ENCODE measurements around the gene AP1AR. TPM values are rescaled to one million over a fixed set of nuclear protein-coding genes. Genes with fewer than 3 reads are reported as not detected.

AP1AR gene
- polyA plus RNA-seq, 2 of the 4 experiments (the other 2 are of a cell fraction): 16.0 to 34.6 TPM

DNA sequence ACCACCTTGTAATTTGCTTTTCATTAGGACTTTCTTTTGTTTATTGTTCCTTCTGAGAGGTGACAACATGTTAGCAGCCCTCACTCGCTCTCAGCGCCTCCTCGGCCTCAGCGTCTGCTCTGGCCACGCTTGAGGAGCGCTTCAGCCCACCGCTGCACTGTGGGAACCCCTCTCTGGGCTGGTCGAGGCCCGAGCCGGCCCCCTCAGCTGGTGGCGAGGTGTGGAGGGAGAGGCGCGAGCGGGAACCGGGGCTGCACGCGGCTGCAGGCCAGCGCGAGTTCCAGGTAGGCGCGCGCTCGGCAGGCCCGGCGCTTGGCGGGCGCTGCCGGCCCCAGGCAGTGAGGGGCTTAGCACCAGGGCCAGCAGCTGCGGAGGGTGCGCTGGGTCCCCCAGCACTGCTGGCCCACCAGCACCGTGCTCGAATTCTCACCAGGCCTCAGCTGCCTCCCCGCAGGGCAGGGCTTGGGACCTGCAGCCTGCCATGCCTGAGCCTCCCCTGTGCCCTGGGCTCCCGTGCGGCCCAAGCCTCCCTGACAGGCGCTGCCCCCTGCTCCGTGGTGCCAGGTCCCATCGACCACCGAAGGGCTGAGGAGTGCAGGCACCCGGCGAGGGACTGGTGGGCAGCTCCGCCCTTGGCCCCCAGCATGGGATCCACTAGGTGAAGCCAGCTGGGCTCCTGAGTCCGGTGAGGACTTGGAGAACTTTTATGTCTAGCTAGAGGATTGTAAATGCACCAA lies 9.2 kb upstream of the AP1AR start:
- no peaks in the 10 kb centered on the region for H3K9me3 ChIP-seq
- no peak overlapping the region for H3K4me3 ChIP-seq
- DNase-seq (ENCODE audit: low read depth in 1 of 2, low spot score in 1 of 2) (no peak), ATAC-seq (no peak), FAIRE-seq (no peak)
- POLR2A ChIA-PET: no interaction called here
- TF ChIP-seq ZSCAN20 (CRISPR knock-in tag; IDR thresholded peaks at IDR 0.05) (no peak), RNF2 (IDR thresholded peaks at IDR 0.05; ENCODE audit: borderline replicate concordance, low read depth) (no peak), ESRRA (IDR thresholded peaks at IDR 0.05; ENCODE audit: borderline replicate concordance, low read length) (no peak), TFCP2L1 (CRISPR knock-in tag; IDR thresholded peaks at IDR 0.05) (no peak), CBX2 (IDR thresholded peaks at IDR 0.05; ENCODE audit: borderline replicate concordance, low read depth) (no peak), NR3C1 (IDR thresholded peaks at IDR 0.05) (no peak), POLR2AphosphoS2 (conservative IDR thresholded peaks at IDR 0.05; ENCODE audit: low read length) (no peak), MAZ (IDR thresholded peaks at IDR 0.05; ENCODE audit: borderline replicate concordance, low read depth, low read length) (no peak), RARB (CRISPR knock-in tag; IDR thresholded peaks at IDR 0.05) (no peak), SREBF2 (IDR thresholded peaks at IDR 0.05) (no peak), NPAS2 (CRISPR knock-in tag; IDR thresholded peaks at IDR 0.05; ENCODE audit: borderline replicate concordance) (no peak), JUNB (IDR thresholded peaks at IDR 0.05) (no peak), PHF8 (IDR thresholded peaks at IDR 0.05; ENCODE audit: borderline replicate concordance, low read depth) (no peak)
- TF ChIP-seq, protein P1, sequence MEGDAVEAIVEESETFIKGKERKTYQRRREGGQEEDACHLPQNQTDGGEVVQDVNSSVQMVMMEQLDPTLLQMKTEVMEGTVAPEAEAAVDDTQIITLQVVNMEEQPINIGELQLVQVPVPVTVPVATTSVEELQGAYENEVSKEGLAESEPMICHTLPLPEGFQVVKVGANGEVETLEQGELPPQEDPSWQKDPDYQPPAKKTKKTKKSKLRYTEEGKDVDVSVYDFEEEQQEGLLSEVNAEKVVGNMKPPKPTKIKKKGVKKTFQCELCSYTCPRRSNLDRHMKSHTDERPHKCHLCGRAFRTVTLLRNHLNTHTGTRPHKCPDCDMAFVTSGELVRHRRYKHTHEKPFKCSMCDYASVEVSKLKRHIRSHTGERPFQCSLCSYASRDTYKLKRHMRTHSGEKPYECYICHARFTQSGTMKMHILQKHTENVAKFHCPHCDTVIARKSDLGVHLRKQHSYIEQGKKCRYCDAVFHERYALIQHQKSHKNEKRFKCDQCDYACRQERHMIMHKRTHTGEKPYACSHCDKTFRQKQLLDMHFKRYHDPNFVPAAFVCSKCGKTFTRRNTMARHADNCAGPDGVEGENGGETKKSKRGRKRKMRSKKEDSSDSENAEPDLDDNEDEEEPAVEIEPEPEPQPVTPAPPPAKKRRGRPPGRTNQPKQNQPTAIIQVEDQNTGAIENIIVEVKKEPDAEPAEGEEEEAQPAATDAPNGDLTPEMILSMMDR (IDR thresholded peaks at IDR 0.05): no peak
- CTCF ChIA-PET: interaction anchor here (1.2 to 1.6 kb wide), 2 partner anchors 8 to 12 kb away, joined by 3 to 4 read pairs; no protein-coding TSS in a partner anchor
- H3K4me2 ChIP-seq: no peak overlapping the region
- H3K27ac ChIP-seq: no peak overlapping the region
- no peaks in the 10 kb centered on the region for H3K4me1 ChIP-seq
- 90% methylated on average over 10 of the region's 43 CpGs for WGBS (ENCODE audit: missing lambda C conversion rate)

DNA sequence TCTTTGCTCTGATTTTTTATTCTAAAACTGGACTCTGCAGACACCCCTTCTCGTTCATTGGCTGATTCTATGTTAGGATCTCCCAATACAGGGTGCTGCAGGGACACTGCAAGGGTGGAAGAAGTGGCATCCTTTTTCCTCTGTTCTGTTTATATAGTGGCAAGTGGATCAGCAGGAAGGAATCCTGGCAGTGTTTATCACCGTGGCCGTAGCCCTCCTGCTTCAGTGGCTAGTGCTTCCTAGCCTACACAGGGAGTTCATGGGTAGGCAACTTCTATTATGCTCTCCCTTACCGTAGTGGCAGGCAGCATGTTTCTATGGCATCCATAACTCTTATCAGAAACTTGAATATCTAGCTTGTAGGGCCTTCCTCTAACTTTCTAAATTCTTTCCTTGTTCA lies 6.4 kb upstream of the AP1AR start:
- POLR2A ChIA-PET: no interaction called here
- WGBS (ENCODE audit: missing lambda C conversion rate): 83% methylated on average over 2 of the region's 4 CpGs
- DNase-seq (ENCODE audit: low read depth in 1 of 2, low spot score in 1 of 2) (no peak), FAIRE-seq (no peak), ATAC-seq (no peak)
- CTCF ChIA-PET: interaction anchor here (1.0 to 1.5 kb wide), 3 partner anchors 9 to 20 kb away, joined by 3 read pairs; no protein-coding TSS in a partner anchor
- no peak overlapping the region for H3K4me2 ChIP-seq
- peaks cover 4% of the 10 kb centered on the region; the same call in 2 of the 3 replicates for H3K4me1 ChIP-seq
- no peak overlapping the region for H3K4me3 ChIP-seq
- no peak overlapping the region for H3K27ac ChIP-seq
- no peak for TF ChIP-seq BHLHE40 (IDR thresholded peaks at IDR 0.05; ENCODE audit: low read depth, low read length)
- TF ChIP-seq, protein P2, sequence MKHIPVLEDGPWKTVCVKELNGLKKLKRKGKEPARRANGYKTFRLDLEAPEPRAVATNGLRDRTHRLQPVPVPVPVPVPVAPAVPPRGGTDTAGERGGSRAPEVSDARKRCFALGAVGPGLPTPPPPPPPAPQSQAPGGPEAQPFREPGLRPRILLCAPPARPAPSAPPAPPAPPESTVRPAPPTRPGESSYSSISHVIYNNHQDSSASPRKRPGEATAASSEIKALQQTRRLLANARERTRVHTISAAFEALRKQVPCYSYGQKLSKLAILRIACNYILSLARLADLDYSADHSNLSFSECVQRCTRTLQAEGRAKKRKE (CRISPR knock-in tag; IDR thresholded peaks at IDR 0.05; ENCODE audit: low read depth): no peak
- no peaks in the 10 kb centered on the region for H3K9me3 ChIP-seq

DNA sequence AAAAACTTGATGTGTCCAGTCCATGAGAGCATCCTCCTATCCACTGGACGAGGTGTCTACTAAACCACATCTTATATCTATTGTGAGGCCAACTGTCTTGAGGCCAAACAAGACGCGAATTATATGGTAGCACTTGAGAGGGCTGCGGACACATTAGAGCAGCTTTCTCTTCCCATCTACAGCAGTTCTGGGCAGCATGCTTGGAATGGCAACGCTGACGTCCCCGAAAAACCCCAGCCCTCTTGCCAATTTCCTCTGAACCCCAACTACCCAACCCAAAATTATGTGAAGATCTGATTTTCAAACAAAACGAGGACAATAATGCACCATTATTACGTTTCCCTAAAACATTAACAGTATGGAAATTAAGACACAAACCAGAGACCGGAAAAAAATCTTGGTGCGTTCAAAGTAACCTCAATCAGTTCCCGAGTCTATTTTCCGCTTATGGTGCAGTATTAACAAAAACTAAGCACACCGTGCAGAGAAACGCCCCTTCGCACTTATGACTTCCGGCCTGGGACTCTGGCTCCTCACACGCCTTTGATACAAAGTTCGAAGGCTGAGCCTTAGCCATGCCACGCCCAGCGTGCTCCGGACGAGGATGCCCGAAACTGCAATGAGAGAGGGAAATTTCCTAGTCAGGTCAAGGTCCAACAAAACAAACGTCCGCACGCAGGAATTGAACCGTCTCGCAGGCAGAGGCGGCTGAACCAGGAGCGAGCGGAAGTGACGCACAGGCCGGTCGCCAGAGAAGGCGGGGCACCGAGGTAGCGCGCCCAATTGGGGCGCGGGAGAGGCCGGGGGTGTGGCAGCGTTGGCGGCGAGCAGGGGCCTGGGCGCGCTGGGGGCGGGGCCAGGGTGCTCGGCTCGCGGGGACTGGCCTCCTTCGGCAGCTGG lies 458 bp upstream of the AP1AR start:
- DNase-seq (ENCODE audit: low read depth in 1 of 2, low spot score in 1 of 2) (peak; percentile 80 to 96), ATAC-seq (peak; percentile 94 to 96), FAIRE-seq (no peak)
- H3K4me2 ChIP-seq: peak overlapping the region; percentile 82
- ChIA-PET POLR2A (interaction anchor here (1.3 to 1.8 kb wide), 2 partner anchors 118 to 132 kb away, joined by 4 to 7 read pairs; no protein-coding TSS in a partner anchor), CTCF (interaction anchor here (0.6 to 1.4 kb wide), 3 partner anchors 16 to 50 kb away, joined by 3 read pairs; no protein-coding TSS in a partner anchor)
- peaks cover 28% of the 10 kb centered on the region; the same call in 2 of the 3 replicates for H3K4me1 ChIP-seq
- H3K27ac ChIP-seq: peak overlapping the region; percentile 94 to 96
- WGBS (ENCODE audit: missing lambda C conversion rate): under 1% methylated on average over 41 of the region's 52 CpGs
- H3K9me3 ChIP-seq: no peaks in the 10 kb centered on the region
- peak overlapping the region; percentile 95 for H3K4me3 ChIP-seq
- TF ChIP-seq JUN (IDR thresholded peaks at IDR 0.05) (0 out of 5 replicates have a peak, but pooled peaks of 1 of the 2 experiments have one; percentile 14), HOXA7 (CRISPR knock-in tag; IDR thresholded peaks at IDR 0.05) (no peak), RCOR1 (IDR thresholded peaks at IDR 0.05; ENCODE audit: low read depth, low read length) (no peak), SMC3 (IDR thresholded peaks at IDR 0.05) (no peak), MYC (IDR thresholded peaks at IDR 0.05; ENCODE audit: borderline replicate concordance, low read length) (no peak), ZC3H11A (IDR thresholded peaks at IDR 0.05) (no peak), RFX5 (IDR thresholded peaks at IDR 0.05) (no peak), RAD21 (conservative IDR thresholded peaks at IDR 0.05 in 1 of 2, IDR thresholded peaks at IDR 0.05 in 1 of 2) (no peak)
- TF ChIP-seq, protein P3, sequence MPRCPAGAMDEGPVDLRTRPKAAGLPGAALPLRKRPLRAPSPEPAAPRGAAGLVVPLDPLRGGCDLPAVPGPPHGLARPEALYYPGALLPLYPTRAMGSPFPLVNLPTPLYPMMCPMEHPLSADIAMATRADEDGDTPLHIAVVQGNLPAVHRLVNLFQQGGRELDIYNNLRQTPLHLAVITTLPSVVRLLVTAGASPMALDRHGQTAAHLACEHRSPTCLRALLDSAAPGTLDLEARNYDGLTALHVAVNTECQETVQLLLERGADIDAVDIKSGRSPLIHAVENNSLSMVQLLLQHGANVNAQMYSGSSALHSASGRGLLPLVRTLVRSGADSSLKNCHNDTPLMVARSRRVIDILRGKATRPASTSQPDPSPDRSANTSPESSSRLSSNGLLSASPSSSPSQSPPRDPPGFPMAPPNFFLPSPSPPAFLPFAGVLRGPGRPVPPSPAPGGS (IDR thresholded peaks at IDR 0.05): peak; percentile 23; the same call in 1 of the 3 replicates
- TF ChIP-seq, protein P4, sequence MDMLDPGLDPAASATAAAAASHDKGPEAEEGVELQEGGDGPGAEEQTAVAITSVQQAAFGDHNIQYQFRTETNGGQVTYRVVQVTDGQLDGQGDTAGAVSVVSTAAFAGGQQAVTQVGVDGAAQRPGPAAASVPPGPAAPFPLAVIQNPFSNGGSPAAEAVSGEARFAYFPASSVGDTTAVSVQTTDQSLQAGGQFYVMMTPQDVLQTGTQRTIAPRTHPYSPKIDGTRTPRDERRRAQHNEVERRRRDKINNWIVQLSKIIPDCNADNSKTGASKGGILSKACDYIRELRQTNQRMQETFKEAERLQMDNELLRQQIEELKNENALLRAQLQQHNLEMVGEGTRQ (IDR thresholded peaks at IDR 0.05): no peak
- TF ChIP-seq, protein P5, sequence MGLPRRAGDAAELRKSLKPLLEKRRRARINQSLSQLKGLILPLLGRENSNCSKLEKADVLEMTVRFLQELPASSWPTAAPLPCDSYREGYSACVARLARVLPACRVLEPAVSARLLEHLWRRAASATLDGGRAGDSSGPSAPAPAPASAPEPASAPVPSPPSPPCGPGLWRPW (IDR thresholded peaks at IDR 0.05): no peak
